Trophoblast cell (in vitro differentiated cells and primary cell): ENCODE data around the gene MTRFR.

Experiments used
- DNase-seq, 2 donors: peaks; one replicate each; pipeline ENCODE4 v3.0.0-alpha.2; 2016
- H2AFZ ChIP-seq: 2 replicates; pipeline ENCODE4 v1.6.1; 2013; ENCODE audit warnings: low read length, moderate library complexity, mild to moderate bottlenecking; ENCODE audit not compliant: insufficient read depth, poor library complexity
- H2AK5ac ChIP-seq: 2 replicates; pipeline ENCODE4 v1.6.1; 2013; ENCODE audit warnings: mild to moderate bottlenecking, low read length
- H2BK120ac ChIP-seq: 2 replicates; pipeline ENCODE4 v1.6.1; 2013; ENCODE audit warnings: low read length, mild to moderate bottlenecking, moderate library complexity; ENCODE audit not compliant: insufficient read depth, poor library complexity
- H2BK12ac ChIP-seq: 2 replicates; pipeline ENCODE4 v1.6.1; 2013; ENCODE audit warnings: mild to moderate bottlenecking, low read length, moderate library complexity
- H2BK5ac ChIP-seq: 2 replicates; pipeline ENCODE4 v1.6.1; 2013; ENCODE audit warnings: low read length, low read depth, moderate library complexity, mild to moderate bottlenecking; ENCODE audit not compliant: poor library complexity
- H3K14ac ChIP-seq: 2 replicates; pipeline ENCODE4 v1.6.1; 2013; ENCODE audit warnings: mild to moderate bottlenecking, low read length
- H3K18ac ChIP-seq: 2 replicates; pipeline ENCODE4 v1.6.1; 2013; ENCODE audit warnings: mild to moderate bottlenecking, low read length
- H3K23ac ChIP-seq: 2 replicates; pipeline ENCODE4 v1.6.1; 2013; ENCODE audit warnings: low read length
- H3K27ac ChIP-seq: 2 replicates; pipeline ENCODE4 v1.5.1; 2013; ENCODE audit warnings: low read depth, mild to moderate bottlenecking, inconsistent platforms, low read length, moderate library complexity
- H3K27me3 ChIP-seq: 2 replicates; pipeline ENCODE4 v1.6.1; 2013; ENCODE audit warnings: inconsistent platforms, mild to moderate bottlenecking, low read length, moderate library complexity; ENCODE audit not compliant: insufficient read depth
- H3K36me3 ChIP-seq, 2 experiments: 1 replicate in 1 of 2; 2 replicates in 1 of 2; pipeline ENCODE4 v1.6.1; 2013; ENCODE audit warnings: low read length in 2 of 2, mild to moderate bottlenecking in 2 of 2, moderate library complexity in 1 of 2; ENCODE audit not compliant: insufficient read depth in 2 of 2, control insufficient read depth in 1 of 2
- H3K4ac ChIP-seq: 2 replicates; pipeline ENCODE4 v1.6.1; 2013; ENCODE audit warnings: low read depth, mild to moderate bottlenecking, low read length, moderate library complexity
- H3K4me1 ChIP-seq, 2 experiments: 1 replicate in 1 of 2; 2 replicates in 1 of 2; pipeline ENCODE4 v1.6.1; 2013; ENCODE audit warnings: low read length in 2 of 2, mild to moderate bottlenecking in 2 of 2, moderate library complexity in 1 of 2; ENCODE audit not compliant: insufficient read depth in 2 of 2, control insufficient read depth in 1 of 2
- H3K4me2 ChIP-seq: 2 replicates; pipeline ENCODE4 v1.6.1; 2013; ENCODE audit warnings: inconsistent platforms, mild to moderate bottlenecking, low read length, moderate library complexity
- H3K4me3 ChIP-seq: 2 replicates; pipeline ENCODE4 v1.5.1; 2013; ENCODE audit warnings: mild to moderate bottlenecking, low read depth, low read length, inconsistent platforms
- H3K79me1 ChIP-seq: one replicate; pipeline ENCODE4 v1.6.1; 2013; ENCODE audit warnings: low read length
- H3K79me2 ChIP-seq: 2 replicates; pipeline ENCODE4 v1.6.1; 2013; ENCODE audit warnings: low read length, mild to moderate bottlenecking; ENCODE audit not compliant: control insufficient read depth, insufficient read depth, poor library complexity
- H3K9ac ChIP-seq: 2 replicates; pipeline ENCODE4 v1.6.1; 2013; ENCODE audit warnings: mild to moderate bottlenecking, low read length
- H3K9me3 ChIP-seq: 2 replicates; pipeline ENCODE4 v1.6.1; 2013; ENCODE audit warnings: low read depth, mild to moderate bottlenecking, control low read depth, inconsistent platforms, low read length; ENCODE audit not compliant: insufficient read depth
- H4K12ac ChIP-seq: 2 replicates; pipeline ENCODE4 v1.6.1; 2013; ENCODE audit warnings: low read depth, mild to moderate bottlenecking, low read length, moderate library complexity
- H4K8ac ChIP-seq: 2 replicates; pipeline ENCODE4 v1.6.1; 2013; ENCODE audit warnings: low read depth, mild to moderate bottlenecking, low read length, moderate library complexity
- H4K91ac ChIP-seq: one replicate; pipeline ENCODE4 v1.6.1; 2013; ENCODE audit warnings: low read depth, mild to moderate bottlenecking, low read length, moderate library complexity
- WGBS: extraction: QIAGEN DNeasy Blood & Tissue Kit; methylation state at CpG from one replicate; pipeline ENCODE4 v1.1.7; 2013; ENCODE audit warnings: missing lambda C conversion rate; ENCODE audit not compliant: insufficient read length, insufficient coverage; ENCODE audit errors: extremely low coverage; 5-methylcytosine and 5-hydroxymethylcytosine counted together

Gene MTRFR

DNA sequence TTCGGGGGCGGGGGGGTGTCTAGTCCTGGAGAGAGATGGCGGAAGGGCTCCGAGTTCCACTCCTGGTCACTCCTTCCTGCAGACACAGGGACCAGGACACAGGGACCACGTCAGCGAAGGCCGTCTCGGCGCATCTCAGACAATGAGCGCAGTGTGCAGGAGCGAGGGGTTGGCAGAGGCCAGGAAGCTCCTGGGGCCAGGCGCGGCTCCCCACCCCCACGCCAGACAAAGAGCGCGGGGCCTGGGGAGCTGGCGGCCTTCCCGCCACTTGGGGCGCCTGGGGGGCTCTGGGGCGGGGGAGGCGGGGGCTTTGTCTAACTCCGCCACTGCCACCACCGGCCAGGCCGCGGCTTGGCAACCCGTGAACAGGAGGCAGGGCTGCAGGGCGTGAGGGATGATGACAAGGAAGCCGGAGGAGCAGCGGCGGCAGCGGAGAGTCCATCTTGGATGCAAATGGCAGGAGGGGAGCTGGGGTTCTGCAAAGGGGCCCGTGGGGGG lies 36.2 kb downstream of the MTRFR start:
- H2AFZ ChIP-seq, result no peak overlapping the region
- H3K14ac ChIP-seq, result peak overlapping the region; percentile 59
- WGBS, result no CpG with 5 or more reads among the region's 32 CpGs
- H3K4ac ChIP-seq, result peak overlapping the region; percentile 94
- H2BK120ac ChIP-seq, result no peak overlapping the region
- H4K91ac ChIP-seq, result peak overlapping the region; percentile 96
- peaks cover 22% of the 10 kb centered on the region for H3K79me1 ChIP-seq
- peaks cover 24% of the 10 kb centered on the region for H3K79me2 ChIP-seq
- peak overlapping the region; percentile 75 for H3K9ac ChIP-seq
- H3K4me3 ChIP-seq, result peak overlapping the region; percentile 95
- H2AK5ac ChIP-seq, result no peak overlapping the region
- peaks cover 1% of the 10 kb centered on the region for H3K9me3 ChIP-seq
- H4K12ac ChIP-seq, result peak overlapping the region; percentile 33
- peak overlapping the region; percentile 38 for H3K27ac ChIP-seq
- no peak overlapping the region for H3K18ac ChIP-seq
- no peak overlapping the region for H3K23ac ChIP-seq
- H3K36me3 ChIP-seq, result peaks cover 41 to 46% of the 10 kb centered on the region in 2 experiments
- peak overlapping the region; percentile 93 for H4K8ac ChIP-seq
- H3K4me1 ChIP-seq, result peaks cover 2 to 8% of the 10 kb centered on the region in 2 experiments
- H3K4me2 ChIP-seq, result peak overlapping the region; percentile 64
- no peak overlapping the region for H2BK12ac ChIP-seq
- peak overlapping the region; percentile 0 for H2BK5ac ChIP-seq
- no peaks in the 10 kb centered on the region for H3K27me3 ChIP-seq
- DNase-seq, result no peak

DNA sequence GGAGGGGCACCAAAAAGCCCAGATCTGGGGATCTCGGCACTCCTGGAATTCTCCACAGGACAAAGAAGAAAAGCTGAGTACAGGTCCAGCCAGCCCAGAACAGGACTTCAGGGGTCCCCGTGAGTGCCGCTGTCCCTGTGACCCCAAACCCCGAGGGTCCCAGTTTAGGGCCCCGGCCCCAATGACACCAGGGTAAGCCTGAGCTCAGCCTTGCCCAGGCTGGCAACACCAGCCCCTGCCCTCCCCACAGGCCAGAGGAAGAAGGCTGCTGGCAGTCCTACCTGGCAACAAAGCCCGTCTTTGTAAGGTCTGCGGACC lies 36.6 kb downstream of the MTRFR start:
- H3K4me3 ChIP-seq, result peak overlapping the region; percentile 95
- peak overlapping the region; percentile 59 for H3K14ac ChIP-seq
- H4K91ac ChIP-seq, result peak overlapping the region; percentile 96
- peak overlapping the region; percentile 19 for H3K27ac ChIP-seq
- H4K8ac ChIP-seq, result peak overlapping the region; percentile 93
- H2BK5ac ChIP-seq, result peak overlapping the region; percentile 3
- H3K4ac ChIP-seq, result peak overlapping the region; percentile 94
- peaks cover 37 to 41% of the 10 kb centered on the region in 2 experiments for H3K36me3 ChIP-seq
- peak overlapping the region; percentile 64 for H3K4me2 ChIP-seq
- H2AK5ac ChIP-seq, result peak overlapping the region; percentile 22
- H3K27me3 ChIP-seq, result no peaks in the 10 kb centered on the region
- H3K9me3 ChIP-seq, result peaks cover 1% of the 10 kb centered on the region
- DNase-seq, result no peak
- H2AFZ ChIP-seq, result no peak overlapping the region
- H3K23ac ChIP-seq, result no peak overlapping the region
- H3K4me1 ChIP-seq, result peaks cover 2 to 8% of the 10 kb centered on the region in 2 experiments
- H2BK12ac ChIP-seq, result no peak overlapping the region
- no CpG with 5 or more reads among the region's 7 CpGs for WGBS
- peaks cover 24% of the 10 kb centered on the region for H3K79me2 ChIP-seq
- peak overlapping the region; percentile 57 for H2BK120ac ChIP-seq
- H3K9ac ChIP-seq, result peak overlapping the region; percentile 75
- peak overlapping the region; percentile 33 for H4K12ac ChIP-seq
- peaks cover 22% of the 10 kb centered on the region for H3K79me1 ChIP-seq
- H3K18ac ChIP-seq, result peak overlapping the region; percentile 20

- H3K4me3 ChIP-seq, result peak overlapping the region; percentile 95
- peak overlapping the region; percentile 86 for H2AFZ ChIP-seq
- peak overlapping the region; percentile 75 for H3K9ac ChIP-seq
- H2AK5ac ChIP-seq, result peak overlapping the region; percentile 90
- peak overlapping the region; percentile 32 for H2BK12ac ChIP-seq
- peak overlapping the region; percentile 81 for H3K18ac ChIP-seq
- no CpG with 5 or more reads among the region's 51 CpGs for WGBS
- peak overlapping the region; percentile 87 for H4K12ac ChIP-seq
- peak overlapping the region; percentile 59 for H3K14ac ChIP-seq
- peak overlapping the region; percentile 93 for H4K8ac ChIP-seq
- H3K79me2 ChIP-seq, result peaks cover 24% of the 10 kb centered on the region
- H3K4me2 ChIP-seq, result peak overlapping the region; percentile 64
- peak overlapping the region; percentile 65 for H2BK120ac ChIP-seq
- no peak overlapping the region for H3K23ac ChIP-seq
- H2BK5ac ChIP-seq, result peak overlapping the region; percentile 82
- peak overlapping the region; percentile 96 for H4K91ac ChIP-seq
- H3K9me3 ChIP-seq, result peaks cover 1% of the 10 kb centered on the region
- H3K27ac ChIP-seq, result peak overlapping the region; percentile 19
- DNase-seq, result peak in 1 of 2 donors; percentile 9
- peaks cover 32 to 36% of the 10 kb centered on the region in 2 experiments for H3K36me3 ChIP-seq
- H3K27me3 ChIP-seq, result no peaks in the 10 kb centered on the region
- H3K4ac ChIP-seq, result peak overlapping the region; percentile 94
- peaks cover 22% of the 10 kb centered on the region for H3K79me1 ChIP-seq
- H3K4me1 ChIP-seq, result peaks cover 2 to 8% of the 10 kb centered on the region in 2 experiments
Observed at GRCh38 chr12:123270214-123271000, 37.2 kb downstream of the MTRFR start.

DNA sequence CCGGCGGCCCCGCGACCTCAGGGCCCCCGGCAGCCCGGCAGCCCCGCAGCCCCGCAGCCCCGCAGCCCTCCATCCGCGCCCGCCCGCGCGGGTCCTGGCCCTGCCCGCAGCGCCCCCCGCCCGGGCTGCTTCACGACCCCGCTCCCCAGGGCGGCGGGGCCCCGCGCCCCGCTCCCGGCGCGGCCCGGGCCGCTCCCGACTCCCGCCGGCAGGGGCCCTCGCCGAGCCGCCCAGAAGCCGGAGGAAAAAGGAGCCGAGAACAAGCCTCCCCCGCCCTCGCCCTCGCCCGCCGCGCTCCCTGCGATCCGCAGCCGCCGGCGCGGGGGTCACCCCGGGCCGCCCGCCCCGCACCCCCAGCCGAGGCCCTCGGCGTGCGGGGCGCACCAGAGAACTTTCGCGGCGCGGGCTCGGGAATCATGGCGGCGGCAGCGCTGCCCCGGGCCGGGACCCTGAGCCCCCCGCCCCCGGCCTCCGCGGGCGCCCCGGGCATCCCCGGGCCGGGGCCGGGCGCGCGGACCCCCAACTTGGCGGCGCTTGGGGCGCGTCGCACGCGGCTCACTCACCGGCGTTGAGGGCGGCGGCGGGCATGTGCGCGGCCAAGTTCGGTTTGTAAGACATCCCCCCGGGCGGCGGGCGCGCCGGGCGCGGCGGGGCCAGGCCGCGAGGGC lies 37.9 kb downstream of the MTRFR start:
- H3K79me2 ChIP-seq, result peaks cover 24% of the 10 kb centered on the region
- peak overlapping the region; percentile 96 for H4K91ac ChIP-seq
- peak; percentile 46 to 78 for DNase-seq
- H2BK5ac ChIP-seq, result peak overlapping the region; percentile 82
- H2BK120ac ChIP-seq, result peak overlapping the region; percentile 65
- H3K18ac ChIP-seq, result peak overlapping the region; percentile 81
- H4K12ac ChIP-seq, result peak overlapping the region; percentile 87
- H3K4me1 ChIP-seq, result peaks cover 2 to 8% of the 10 kb centered on the region in 2 experiments
- peak overlapping the region; percentile 64 for H3K4me2 ChIP-seq
- H2BK12ac ChIP-seq, result no peak overlapping the region
- H3K4ac ChIP-seq, result peak overlapping the region; percentile 94
- peak overlapping the region; percentile 66 for H3K14ac ChIP-seq
- peak overlapping the region; percentile 19 for H3K27ac ChIP-seq
- H3K27me3 ChIP-seq, result no peaks in the 10 kb centered on the region
- H2AK5ac ChIP-seq, result peak overlapping the region; percentile 90
- peak overlapping the region; percentile 75 for H3K9ac ChIP-seq
- H3K23ac ChIP-seq, result no peak overlapping the region
- peak overlapping the region; percentile 86 for H2AFZ ChIP-seq
- peaks cover 1% of the 10 kb centered on the region for H3K9me3 ChIP-seq
- H4K8ac ChIP-seq, result peak overlapping the region; percentile 93
- peaks cover 22% of the 10 kb centered on the region for H3K79me1 ChIP-seq
- WGBS, result no CpG with 5 or more reads among the region's 108 CpGs
- peaks cover 24 to 29% of the 10 kb centered on the region in 2 experiments for H3K36me3 ChIP-seq
- H3K4me3 ChIP-seq, result peak overlapping the region; percentile 95
